Transverse colon (tissue), 4 donors: ENCODE results near the gene ASTE1. TPM values are rescaled to one million over a fixed set of nuclear protein-coding genes. Genes with fewer than 3 reads are reported as not detected.
"Not testable (repeated sequence)": the region's sequence is repeated elsewhere in the genome, so short reads cannot be mapped to it uniquely, and the experiment has no call there.

Experiments used
- DNase-seq: peaks from one replicate; pipeline ENCODE4 v3.0.0-alpha.2; 2019
- H3K27ac ChIP-seq, 4 donors: fragments of 200-600 bp; sonication (generic); 2 replicates each; pipeline ENCODE4 v1.5.1; 2016 to 2018; ENCODE audit warnings: inconsistent platforms in 4 of 4
- H3K27me3 ChIP-seq: fragments of 200-600 bp; sonication (generic); 2 replicates; pipeline ENCODE4 v1.5.1; 2017; ENCODE audit warnings: inconsistent platforms
- H3K36me3 ChIP-seq, 4 donors: fragments of 200-600 bp; sonication (generic); 2 replicates each; pipeline ENCODE4 v1.5.1; 2017 to 2019; ENCODE audit warnings: inconsistent platforms in 4 of 4
- H3K4me1 ChIP-seq, 4 donors: fragments of 200-600 bp; sonication (generic); 2 replicates each; pipeline ENCODE4 v1.5.1; 2017 to 2020; ENCODE audit warnings: inconsistent platforms in 4 of 4
- H3K4me3 ChIP-seq, 4 donors: fragments of 200-600 bp; sonication (generic); 1 replicate in 1 of 4; 2 replicates in 3 of 4; pipeline versions ENCODE4 v1.5.1 to v1.6.1; 2017 to 2019; ENCODE audit warnings: inconsistent platforms in 4 of 4
- H3K9me3 ChIP-seq, 2 donors: fragments of 200-600 bp; sonication (generic); 2 replicates each; pipeline ENCODE4 v1.5.1; 2017 to 2019; ENCODE audit warnings: inconsistent platforms in 2 of 2
- CTCF ChIP-seq, 5 experiments: fragments of 200-600 bp in 3 of 5; fragments of 450-650 bp in 2 of 5; sonication (generic) in 3 of 5; IDR thresholded peaks; 1 replicate in 2 of 5; 2 replicates in 3 of 5; pipeline ENCODE4 v1.5.1; 2016 to 2017; ENCODE audit warnings: antibody characterized with exemption in 5 of 5, inconsistent platforms in 3 of 5, mild to moderate bottlenecking in 2 of 5, moderate library complexity in 1 of 5
- EP300 ChIP-seq: sonication (generic); formaldehyde crosslinking; IDR thresholded peaks from one replicate; pipeline ENCODE4 v1.6.1; 2017; ENCODE audit warnings: antibody characterized with exemption, low read depth
- POLR2A ChIP-seq: fragments of 450-650 bp; IDR thresholded peaks from one replicate; pipeline ENCODE4 v1.6.1; 2016; ENCODE audit warnings: antibody characterized with exemption, mild to moderate bottlenecking, moderate library complexity
- POLR2AphosphoS5 ChIP-seq, 3 donors: sonication (generic); formaldehyde crosslinking; IDR thresholded peaks; one replicate each; pipeline ENCODE4 v1.6.1; 2016; ENCODE audit warnings: antibody characterized with exemption in 3 of 3
- WGBS, 2 donors: methylation state at CpG; one replicate each; pipeline ENCODE4 v1.1.5; 2018; ENCODE audit warnings: low coverage in 1 of 2; 5-methylcytosine and 5-hydroxymethylcytosine counted together
- in situ Hi-C, 4 donors: fragments of 200-750 bp; cut with MboI; loops; one replicate each; pipeline versions ENCODE4 v1.15.0 to v1.15.1; 2017; ENCODE audit warnings: low sequenced_read_pairs in 3 of 4, low pct_ligation_motif_present in 1 of 4, low pct_unique_long_range_greater_than_20kb in 1 of 4
- intact Hi-C: fragments of 100-400 bp; cut with DNase I; formaldehyde crosslinking; loops from one replicate; pipeline ENCODE4 v1.15.1; 2023; ENCODE audit warnings: low total_unique reads
- total RNA-seq, 4 donors: library from RNA; depleted of rRNA; stranded (reverse); fragments of >200 nt; gene quantifications; one replicate each; pipeline ENCODE4 v1.1.0, GENCODE V29; 2016

Gene ASTE1
- total RNA-seq, 4 donors from 2014 or later, result 3.0 to 16.4 (median 7.7) TPM

GRCh38 chr3:131047582-131047981 lies 21.0 kb upstream of the ASTE1 start:
- Histone ChIP-seq H3K4me3 (no peak overlapping the region), H3K27ac (no peak overlapping the region), H3K36me3 (no peaks in the 10 kb centered on the region), H3K4me1 (no peaks in the 10 kb centered on the region), H3K27me3 (no peaks in the 10 kb centered on the region), H3K9me3 (no peaks in the 10 kb centered on the region)
- no peak for DNase-seq
- in situ Hi-C loops (loop anchor here in 2 of 4 donors (25.0 kb wide), 2 partner anchors 340 to 465 kb away; partner anchors contain the start of genes MRPL3 (in 1 of the 2) and NUDT16 (in 1 of the 2)), intact Hi-C loops (no loop called here)
- 85 to 100% methylated on average over 1 to 2 of the region's 2 CpGs for WGBS, 2 donors
- TF ChIP-seq EP300, result no peak
- TF ChIP-seq CTCF (IDR thresholded peaks at IDR 0.05), result no peak
- no peak for TF ChIP-seq POLR2AphosphoS5 (IDR thresholded peaks at IDR 0.05)
- no peak for TF ChIP-seq POLR2A

GRCh38 chr3:131042271-131042985 lies 15.8 kb upstream of the ASTE1 start:
- WGBS, 2 donors, result 78 to 100% methylated on average over 1 to 10 of the region's 10 CpGs
- H3K27ac ChIP-seq, H3K9me3 ChIP-seq, intact Hi-C loops, H3K4me3 ChIP-seq, H3K36me3 ChIP-seq, DNase-seq, H3K4me1 ChIP-seq, H3K27me3 ChIP-seq: not testable (repeated sequence)
- in situ Hi-C loops, result loop anchor here in 2 of 4 donors (25.0 kb wide), 2 partner anchors 345 to 470 kb away; partner anchors contain the start of genes MRPL3 (in 1 of the 2) and NUDT16 (in 1 of the 2)

- Histone ChIP-seq H3K36me3 (no peaks in the 10 kb centered on the region), H3K27ac (no peak overlapping the region), H3K9me3 (no peaks in the 10 kb centered on the region), H3K4me1 (no peaks in the 10 kb centered on the region), H3K27me3 (no peaks in the 10 kb centered on the region), H3K4me3 (no peak overlapping the region)
- WGBS, 2 donors, result 64 to 68% methylated on average over 2 of the region's 2 CpGs
- DNase-seq, result no peak
- TF ChIP-seq EP300 (no peak), POLR2A (no peak), POLR2AphosphoS5 (IDR thresholded peaks at IDR 0.05) (no peak), CTCF (IDR thresholded peaks at IDR 0.05) (no peak)
- intact Hi-C loops (no loop called here), in situ Hi-C loops (loop anchor here in 2 of 4 donors (25.0 kb wide), 2 partner anchors 349 to 474 kb away; partner anchors contain the start of genes MRPL3 (in 1 of the 2) and NUDT16 (in 1 of the 2))
Measured at GRCh38 chr3:131038326-131038725, 11.7 kb upstream of the ASTE1 start.

- Histone ChIP-seq H3K36me3 (no peaks in the 10 kb centered on the region), H3K4me3 (no peak overlapping the region), H3K9me3 (no peaks in the 10 kb centered on the region), H3K27me3 (no peaks in the 10 kb centered on the region), H3K27ac (no peak overlapping the region), H3K4me1 (no peaks in the 10 kb centered on the region)
- DNase-seq, result no peak
- in situ Hi-C loops (loop anchor here in 2 of 4 donors (25.0 kb wide), 2 partner anchors 350 to 475 kb away; partner anchors contain the start of genes MRPL3 (in 1 of the 2) and NUDT16 (in 1 of the 2)), intact Hi-C loops (no loop called here)
- TF ChIP-seq POLR2AphosphoS5 (IDR thresholded peaks at IDR 0.05), result no peak
- TF ChIP-seq EP300, result no peak
- WGBS, 2 donors, result 93 to 94% methylated on average over 4 to 5 of the region's 5 CpGs
Measured at GRCh38 chr3:131036986-131037385, 10.4 kb upstream of the ASTE1 start.

- Histone ChIP-seq H3K27me3 (no peaks in the 10 kb centered on the region), H3K36me3 (no peaks in the 10 kb centered on the region), H3K27ac (no peak overlapping the region), H3K9me3 (no peaks in the 10 kb centered on the region), H3K4me1 (no peaks in the 10 kb centered on the region), H3K4me3 (no peak overlapping the region)
- DNase-seq, result no peak
- in situ Hi-C loops (loop anchor here in 2 of 4 donors (25.0 kb wide), 2 partner anchors 351 to 476 kb away; partner anchors contain the start of genes MRPL3 (in 1 of the 2) and NUDT16 (in 1 of the 2)), intact Hi-C loops (no loop called here)
- TF ChIP-seq POLR2A (no peak), EP300 (no peak), CTCF (IDR thresholded peaks at IDR 0.05) (no peak), POLR2AphosphoS5 (IDR thresholded peaks at IDR 0.05) (no peak)
- WGBS, 2 donors, result 50 to 65% methylated on average over 1 of the region's 1 CpG
Measured at GRCh38 chr3:131036200-131036816, 9.7 kb upstream of the ASTE1 start.
